ENCODE data around the gene MIB1.

DNA sequence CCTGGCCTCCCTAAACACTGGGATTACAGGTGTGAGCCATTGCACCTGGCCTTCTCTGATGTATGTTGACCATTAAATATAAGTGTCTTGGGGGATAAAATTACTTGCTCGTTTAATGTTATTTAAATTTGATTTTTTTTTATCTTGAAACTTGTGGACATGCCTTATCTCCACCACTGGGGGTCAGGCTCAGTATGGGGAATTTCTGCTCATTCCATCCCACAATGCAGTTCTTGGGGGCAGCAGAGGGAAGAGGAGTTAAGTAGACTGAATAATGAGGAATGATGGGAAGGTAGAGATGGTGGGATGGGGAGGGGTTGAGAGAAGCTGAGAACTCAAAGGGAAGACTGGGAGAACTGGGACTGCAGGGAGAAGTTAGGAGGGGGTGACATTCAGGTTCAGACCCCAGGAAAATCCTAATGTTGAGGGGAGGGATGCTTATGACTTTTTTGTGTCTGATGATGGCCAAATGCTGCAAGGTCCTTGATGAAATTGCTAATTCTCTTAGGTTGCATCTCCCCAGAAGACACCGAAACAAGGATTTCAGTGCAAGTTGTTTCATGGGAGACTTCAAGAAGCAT, 174.2 kb downstream of the MIB1 start:
- TF ChIP-seq, protein P1, sequence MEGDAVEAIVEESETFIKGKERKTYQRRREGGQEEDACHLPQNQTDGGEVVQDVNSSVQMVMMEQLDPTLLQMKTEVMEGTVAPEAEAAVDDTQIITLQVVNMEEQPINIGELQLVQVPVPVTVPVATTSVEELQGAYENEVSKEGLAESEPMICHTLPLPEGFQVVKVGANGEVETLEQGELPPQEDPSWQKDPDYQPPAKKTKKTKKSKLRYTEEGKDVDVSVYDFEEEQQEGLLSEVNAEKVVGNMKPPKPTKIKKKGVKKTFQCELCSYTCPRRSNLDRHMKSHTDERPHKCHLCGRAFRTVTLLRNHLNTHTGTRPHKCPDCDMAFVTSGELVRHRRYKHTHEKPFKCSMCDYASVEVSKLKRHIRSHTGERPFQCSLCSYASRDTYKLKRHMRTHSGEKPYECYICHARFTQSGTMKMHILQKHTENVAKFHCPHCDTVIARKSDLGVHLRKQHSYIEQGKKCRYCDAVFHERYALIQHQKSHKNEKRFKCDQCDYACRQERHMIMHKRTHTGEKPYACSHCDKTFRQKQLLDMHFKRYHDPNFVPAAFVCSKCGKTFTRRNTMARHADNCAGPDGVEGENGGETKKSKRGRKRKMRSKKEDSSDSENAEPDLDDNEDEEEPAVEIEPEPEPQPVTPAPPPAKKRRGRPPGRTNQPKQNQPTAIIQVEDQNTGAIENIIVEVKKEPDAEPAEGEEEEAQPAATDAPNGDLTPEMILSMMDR (IDR thresholded peaks at IDR 0.05; ENCODE audit: low read length), result peak; percentile 59; the same call in 1 of the 2 replicates
- TF ChIP-seq EZH2 (IDR thresholded peaks at IDR 0.05; ENCODE audit: borderline replicate concordance, low read length), result no peak

Data from OCI-LY1 (cell line).